Motor neuron (in vitro differentiated cells): ENCODE results near the gene VPS39. TPM values are rescaled to one million over a fixed set of nuclear protein-coding genes. Genes with fewer than 3 reads are reported as not detected.

Experiments used
- ATAC-seq, 8 experiments: fragments of 200-7000 bp; cut with Tn5 transposase; replicated peaks in 6 of 8; 2 replicates each; pipeline ENCODE4 v1.8.0; 2021; ENCODE audit warnings: mild to moderate bottlenecking in 8 of 8, moderate library complexity in 8 of 8
- H3K27ac ChIP-seq, 2 donors: fragments of 250-450 bp; sonication (Bioruptor Pico); 2 replicates each; pipeline ENCODE4 v1.9.0; 2021; ENCODE audit warnings: antibody characterized with exemption in 2 of 2, mild to moderate bottlenecking in 2 of 2, moderate library complexity in 1 of 2
- H3K4me1 ChIP-seq, 2 donors: fragments of 250-450 bp; sonication (Bioruptor Pico); replicated peaks in 1 of 2; 2 replicates each; pipeline ENCODE4 v1.6.1; 2021; ENCODE audit warnings: antibody characterized with exemption in 2 of 2, mild to moderate bottlenecking in 2 of 2, moderate library complexity in 1 of 2
- H3K4me3 ChIP-seq, 5 donors: fragments of 250-450 bp; sonication (Bioruptor Pico); 2 replicates each; pipeline ENCODE4 v1.9.0; 2021; ENCODE audit warnings: antibody characterized with exemption in 5 of 5, mild to moderate bottlenecking in 5 of 5, moderate library complexity in 4 of 5
- WGBS, 10 experiments: fragments of 450-650 bp; shearing (Covaris generic); methylation state at CpG; one replicate each; pipeline ENCODE4 v1.0.0; 2022; 5-methylcytosine and 5-hydroxymethylcytosine counted together
- in situ Hi-C, 9 experiments: fragments of 400-800 bp; cut with MboI; loops; one replicate each; pipeline ENCODE4 v1.15.0; 2021; ENCODE audit warnings: low sequenced_read_pairs in 9 of 9, low pct_unique_long_range_greater_than_20kb in 2 of 9; ENCODE audit not compliant: unreplicated experiment in 9 of 9
- total RNA-seq, 8 experiments: library from RNA; unstranded; fragments of 300-600 nt; gene quantifications; 2 replicates each; pipeline versions ENCODE4 v1.2.3 to v1.2.4, GENCODE V29; 2022

The VPS39 gene
- total RNA-seq, 8 experiments from 2014 or later, result 31.6 to 85.4 (median 46.4) TPM

DNA sequence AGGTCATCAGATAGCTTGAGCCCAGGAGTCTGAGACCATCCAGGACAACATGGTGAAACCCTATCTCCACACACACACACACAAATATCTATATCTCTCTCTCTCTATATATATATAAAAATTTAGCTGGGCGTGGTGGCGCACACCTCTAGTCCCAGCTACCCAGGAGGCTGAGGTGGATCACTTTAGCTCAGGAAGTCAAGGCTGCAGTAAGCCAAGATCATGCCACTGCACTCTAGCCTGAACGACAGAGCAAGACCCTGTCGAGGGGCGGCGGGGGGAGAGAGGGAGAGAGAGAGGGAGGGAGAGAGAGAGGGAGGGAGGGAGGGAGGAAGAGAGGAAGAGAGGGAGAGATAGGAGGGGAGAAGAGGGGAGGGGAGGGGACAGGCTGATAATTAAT, 79.6 kb downstream of the VPS39 start:
- Histone ChIP-seq H3K4me1 (no peaks in the 10 kb centered on the region), H3K27ac (no peak overlapping the region), H3K4me3 (no peak overlapping the region)
- in situ Hi-C loops, result loop anchor here in 2 of 9 experiments (25.0 kb wide), 1 partner anchor 141 kb away; no protein-coding TSS in a partner anchor
- no peak for ATAC-seq
- no CpG with 5 or more reads among the region's 6 CpGs for WGBS, 10 experiments

DNA sequence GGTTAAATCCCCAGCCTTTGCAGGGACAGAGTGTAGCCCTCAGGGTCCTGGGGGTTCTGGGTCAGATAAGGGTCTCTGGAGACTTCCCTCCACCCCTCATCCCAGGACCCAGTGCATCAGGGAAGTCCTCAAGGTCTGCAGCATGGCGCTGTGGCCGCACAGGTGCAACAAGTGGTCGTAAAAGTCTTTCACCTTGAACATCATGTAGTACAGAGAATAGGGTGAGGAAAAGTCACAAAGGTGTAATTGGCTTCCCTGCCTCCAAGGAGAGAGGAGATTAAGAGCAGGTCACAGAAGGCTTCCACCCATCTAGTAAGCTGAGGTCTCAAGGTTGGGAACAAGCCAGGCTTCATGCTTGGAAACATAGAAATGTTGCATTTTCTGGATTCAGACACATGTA, 84.6 kb downstream of the VPS39 start:
- in situ Hi-C loops, result no loop called here
- H3K4me3 ChIP-seq, result no peak overlapping the region
- peaks cover 5 to 6% of the 10 kb centered on the region in 2 donors for H3K4me1 ChIP-seq
- WGBS, 10 experiments, result 90% methylated on average over 2 of the region's 3 CpGs; no CpG with 5 or more reads in 9 of the 10 experiments
- ATAC-seq, result no peak
- no peak overlapping the region for H3K27ac ChIP-seq

DNA sequence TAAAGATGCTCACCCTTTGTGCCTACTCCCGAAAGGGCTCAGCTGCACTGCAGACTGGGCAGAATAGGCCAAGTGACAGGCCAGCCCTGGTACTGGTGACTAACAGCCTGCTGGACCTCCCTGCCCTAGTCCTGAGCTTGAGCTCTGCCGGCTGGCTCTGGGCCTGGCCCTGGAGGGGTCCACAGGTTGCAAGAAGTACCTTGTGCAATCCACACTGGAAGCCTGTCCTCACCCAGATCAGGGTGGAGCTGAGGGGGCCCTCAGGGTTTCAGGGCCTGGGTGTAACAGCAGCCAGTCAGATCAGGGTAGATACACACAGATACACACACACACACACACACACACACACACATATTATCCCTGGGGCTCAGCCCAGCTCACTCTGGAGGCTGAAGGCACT, 86.4 kb downstream of the VPS39 start:
- Histone ChIP-seq H3K4me1 (peaks cover 5 to 6% of the 10 kb centered on the region in 2 donors), H3K27ac (no peak overlapping the region), H3K4me3 (no peak overlapping the region)
- 67% methylated on average over 1 of the region's 2 CpGs; no CpG with 5 or more reads in 9 of the 10 experiments for WGBS, 10 experiments
- in situ Hi-C loops, result no loop called here
- ATAC-seq, result peak in 4 of 8 experiments; percentile 13 to 90 (median 73)

DNA sequence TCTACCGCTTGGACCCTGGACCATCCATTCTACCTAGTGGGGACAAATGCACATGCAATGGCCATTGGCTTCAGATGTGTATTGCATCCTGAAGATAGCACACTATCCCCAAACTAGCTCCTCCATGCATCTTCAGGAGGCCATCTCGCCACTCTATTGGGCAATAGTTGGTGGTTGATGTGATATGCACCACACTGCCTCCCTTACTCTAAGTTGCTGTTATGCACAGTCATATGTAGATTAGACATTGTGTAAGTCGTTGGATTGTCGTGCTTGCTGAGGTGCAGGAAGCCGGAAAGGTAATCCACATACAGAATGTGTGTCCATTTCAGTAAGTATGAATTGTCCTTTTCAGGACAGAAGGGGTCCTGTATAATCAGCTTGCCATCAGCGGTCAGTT, 87.1 kb downstream of the VPS39 start:
- ATAC-seq, result peak in 1 of 8 experiments; percentile 4
- 57 to 100% (median 83%) methylated on average over 1 to 6 of the region's 6 CpGs; no CpG with 5 or more reads in 2 of the 10 experiments for WGBS, 10 experiments
- in situ Hi-C loops, result no loop called here
- Histone ChIP-seq H3K4me1 (peaks cover 5 to 6% of the 10 kb centered on the region in 2 donors), H3K27ac (no peak overlapping the region), H3K4me3 (no peak overlapping the region)

DNA sequence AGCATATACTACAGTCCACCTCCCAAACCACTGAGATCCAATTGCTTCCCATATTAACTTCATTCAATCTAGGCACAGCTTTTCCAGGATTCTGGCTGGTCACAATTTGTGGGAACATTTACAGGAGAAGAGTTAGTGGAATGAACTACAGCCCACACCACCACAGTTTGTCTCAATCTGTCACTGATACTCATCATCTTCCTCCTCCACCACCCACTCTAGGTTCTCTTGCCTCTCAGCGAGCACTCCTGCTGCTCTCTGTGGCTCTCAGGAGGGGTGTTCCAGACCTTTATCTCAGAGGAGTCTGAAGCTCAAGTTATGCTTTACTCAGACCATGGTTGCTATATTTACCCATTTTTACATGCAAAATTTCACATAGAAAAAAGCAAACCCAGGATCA, 87.8 kb downstream of the VPS39 start:
- peaks cover 5 to 6% of the 10 kb centered on the region in 2 donors for H3K4me1 ChIP-seq
- WGBS, 10 experiments, result 80 to 100% (median 100%) methylated on average over 1 of the region's 1 CpG; no CpG with 5 or more reads in 6 of the 10 experiments
- ATAC-seq, result no peak
- no peak overlapping the region for H3K27ac ChIP-seq
- in situ Hi-C loops, result no loop called here
- no peak overlapping the region for H3K4me3 ChIP-seq

DNA sequence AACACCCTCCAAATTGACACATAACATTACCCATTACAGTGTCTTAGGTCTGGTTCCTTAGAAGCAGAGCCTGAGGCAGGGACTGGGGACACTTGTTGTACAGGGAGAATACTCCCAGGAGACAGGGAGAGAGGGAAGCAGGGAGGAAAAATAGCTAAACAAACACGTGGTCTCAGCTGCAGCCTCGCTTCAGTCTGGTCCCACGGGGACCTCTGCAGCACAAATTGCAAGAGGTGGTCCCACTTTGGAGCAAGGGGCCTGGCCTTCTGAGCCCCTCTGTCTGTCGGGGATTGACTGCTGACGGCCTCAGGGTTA, 88.7 kb downstream of the VPS39 start:
- H3K4me1 ChIP-seq, result peaks cover 5 to 6% of the 10 kb centered on the region in 2 donors
- peak in 6 of 8 experiments; percentile 29 to 68 (median 64) for ATAC-seq
- no peak overlapping the region for H3K27ac ChIP-seq
- WGBS, 10 experiments, result 20 to 67% (median 35%) methylated on average over 1 to 5 of the region's 5 CpGs; no CpG with 5 or more reads in 5 of the 10 experiments
- no peak overlapping the region for H3K4me3 ChIP-seq
- in situ Hi-C loops, result no loop called here

DNA sequence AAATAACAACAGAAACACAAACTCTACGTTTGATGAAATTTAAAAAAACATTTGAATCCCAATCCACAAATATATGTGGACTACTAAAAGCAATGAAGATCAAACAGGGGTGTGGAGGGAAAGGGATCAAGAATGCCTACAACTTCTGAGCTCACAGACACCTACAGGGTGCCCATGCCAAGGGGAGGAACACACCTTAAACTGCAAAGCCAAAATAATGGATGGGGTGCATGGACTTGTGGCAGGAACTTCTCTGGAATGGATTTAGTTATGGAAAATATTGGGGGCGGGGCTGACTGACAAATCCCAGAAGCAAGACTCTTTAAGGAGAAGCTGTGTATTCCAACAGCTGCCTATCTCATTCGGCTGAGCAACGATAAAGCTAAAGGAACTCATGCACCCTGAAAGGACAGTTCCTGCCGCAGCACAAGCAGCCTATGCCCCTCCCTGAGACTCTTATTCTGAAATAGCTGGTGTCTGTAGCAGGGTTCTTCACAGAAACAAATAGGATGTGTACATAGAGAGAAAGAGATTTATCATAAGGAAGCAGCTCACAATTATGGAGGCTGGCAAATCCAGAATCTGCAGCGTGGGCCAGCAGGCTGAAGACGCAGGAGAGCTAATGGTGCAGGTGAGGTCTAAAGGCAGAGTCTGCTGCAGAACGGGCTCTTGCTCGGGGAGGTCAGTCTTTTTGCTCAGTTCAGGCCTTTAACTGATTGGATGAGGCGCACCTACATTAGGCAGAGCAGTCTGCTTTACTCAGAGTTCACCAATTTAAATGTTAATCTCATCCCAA, 89.3 kb downstream of the VPS39 start:
- WGBS, 10 experiments, result 10 to 80% (median 33%) methylated on average over 1 to 7 of the region's 10 CpGs; no CpG with 5 or more reads in 1 of the 10 experiments
- in situ Hi-C loops, result no loop called here
- H3K4me3 ChIP-seq, result peak overlapping the region in 1 of 5 donors; percentile 15
- ATAC-seq, result peak; percentile 11 to 98 (median 94)
- peak overlapping the region in 1 of 2 donors; percentile 24 for H3K27ac ChIP-seq
- peaks cover 5 to 6% of the 10 kb centered on the region in 2 donors for H3K4me1 ChIP-seq

DNA sequence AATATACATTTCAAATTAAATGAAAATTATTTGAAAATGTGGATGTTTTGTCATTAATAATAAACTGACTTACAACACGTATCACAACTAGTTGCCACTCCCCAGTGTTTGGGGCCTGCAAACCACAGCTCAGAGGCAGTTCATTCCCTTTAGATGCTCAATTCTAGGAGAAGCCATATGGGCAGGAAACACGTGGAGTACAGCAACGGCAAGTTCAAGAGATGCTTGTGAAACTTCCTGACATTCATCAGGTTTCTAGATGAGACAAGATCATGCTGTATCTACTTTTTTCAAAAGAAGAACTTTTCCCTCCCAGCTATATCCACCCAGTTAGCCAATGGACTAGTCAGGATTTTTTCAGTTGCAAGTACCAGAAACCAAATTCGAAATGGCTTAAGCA, 96.2 kb downstream of the VPS39 start:
- in situ Hi-C loops, result no loop called here
- no peak for ATAC-seq
- WGBS, 10 experiments, result 13 to 86% (median 49%) methylated on average over 1 to 4 of the region's 4 CpGs

GRCh38 chr15:42110367-42110766, 97.7 kb downstream of the VPS39 start:
- H3K4me1 ChIP-seq, result no peaks in the 10 kb centered on the region
- 38 to 83% (median 57%) methylated on average over 1 to 3 of the region's 3 CpGs for WGBS, 10 experiments
- no peak for ATAC-seq
- in situ Hi-C loops, result no loop called here
- no peak overlapping the region for H3K27ac ChIP-seq
- no peak overlapping the region for H3K4me3 ChIP-seq

More for the DNA sequence above, 96.2 kb downstream of the VPS39 start:
- no peaks in the 10 kb centered on the region for H3K4me1 ChIP-seq
- no peak overlapping the region for H3K4me3 ChIP-seq
- H3K27ac ChIP-seq, result no peak overlapping the region

DNA sequence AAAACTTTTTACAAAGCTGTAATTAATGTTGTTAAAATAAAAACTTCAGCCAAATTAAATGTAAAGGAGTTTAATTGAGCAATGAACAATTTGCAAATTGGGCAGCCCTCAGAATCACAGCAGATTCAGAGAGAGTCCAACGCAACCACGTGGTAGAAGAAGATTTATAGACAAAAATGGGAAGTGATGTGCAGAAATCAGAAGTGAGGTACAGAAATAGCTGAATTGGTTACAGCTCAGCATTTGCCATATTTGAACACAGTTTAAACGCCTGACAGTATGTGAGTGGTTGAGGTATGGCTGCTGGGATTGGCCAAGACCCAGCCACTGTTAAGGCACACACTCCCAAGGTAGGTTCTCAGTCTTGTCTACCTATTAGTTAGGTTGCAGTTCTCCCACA, 99.3 kb downstream of the VPS39 start:
- in situ Hi-C loops, result no loop called here
- H3K4me1 ChIP-seq, result no peaks in the 10 kb centered on the region
- 72 to 90% (median 81%) methylated on average over 1 to 3 of the region's 3 CpGs; no CpG with 5 or more reads in 2 of the 10 experiments for WGBS, 10 experiments
- no peak for ATAC-seq
- no peak overlapping the region for H3K4me3 ChIP-seq
- no peak overlapping the region for H3K27ac ChIP-seq

Other genes with a start within 250 kb of the VPS39 start
- gene EHD4, start 235.7 kb downstream of the VPS39 start, total RNA-seq, result 10 to 100 TPM in 2 of 8 experiments, 1 to 10 TPM in 6; 3.6 to 45.8 (median 6.6) TPM
- under 1 TPM in 4 of 8 experiments, not detected in 4; 0.08 to 0.52 (median 0.28) TPM for gene PLA2G4E, start 187.3 kb downstream of the VPS39 start, total RNA-seq
- gene PLA2G4D, start 113.7 kb downstream of the VPS39 start, total RNA-seq, result under 1 TPM in 5 of 8 experiments, not detected in 3; 0.08 to 0.76 (median 0.32) TPM
- gene PLA2G4F, start 51.7 kb downstream of the VPS39 start, total RNA-seq, result 1 to 10 TPM in 2 of 8 experiments, under 1 TPM in 4, not detected in 2; 0.04 to 1.8 (median 0.42) TPM
- gene GANC, start 64.9 kb upstream of the VPS39 start, total RNA-seq, result 100 to 1,000 TPM in 1 of 8 experiments, 10 to 100 TPM in 7; 11.3 to 125 (median 19.9) TPM
- 10 to 100 TPM; 34.9 to 88.9 (median 50.2) TPM for gene TMEM87A, start 65.1 kb upstream of the VPS39 start, total RNA-seq
- 10 to 100 TPM in 2 of 8 experiments, 1 to 10 TPM in 4, under 1 TPM in 2; 0.81 to 30.3 (median 2.9) TPM for gene CAPN3, start 151.2 kb upstream of the VPS39 start, total RNA-seq